Esophagus (tissue), 2 donors: Measurements from ENCODE around the gene ASS1. TPM values are rescaled to one million over a fixed set of nuclear protein-coding genes. Genes with fewer than 3 reads are reported as not detected.
"Not testable (repeated sequence)": the region's sequence is repeated elsewhere in the genome, so short reads cannot be mapped to it uniquely, and the experiment has no call there.

Experiments used
- H3K27ac ChIP-seq, 2 donors: one replicate each; pipeline ENCODE4 v1.5.1; 2013; ENCODE audit warnings: low read depth in 2 of 2, mild to moderate bottlenecking in 2 of 2, inconsistent platforms in 1 of 2, low read length in 1 of 2, moderate library complexity in 1 of 2
- H3K27me3 ChIP-seq, 2 donors: one replicate each; pipeline ENCODE4 v1.6.1; 2013; ENCODE audit warnings: low read length in 2 of 2, control low read depth in 1 of 2, mild to moderate bottlenecking in 1 of 2; ENCODE audit not compliant: insufficient read depth in 2 of 2, control insufficient read depth in 1 of 2
- H3K36me3 ChIP-seq, 2 donors: one replicate each; pipeline ENCODE4 v1.6.1; 2013; ENCODE audit warnings: low read length in 1 of 2; ENCODE audit not compliant: control insufficient read depth in 2 of 2, insufficient read depth in 2 of 2
- H3K4me1 ChIP-seq, 2 donors: one replicate each; pipeline ENCODE4 v1.6.1; 2013; ENCODE audit warnings: low read length in 1 of 2; ENCODE audit not compliant: control insufficient read depth in 2 of 2, insufficient read depth in 2 of 2
- H3K4me3 ChIP-seq, 2 donors: one replicate each; pipeline ENCODE4 v1.5.1; 2013; ENCODE audit warnings: low read length in 2 of 2, mild to moderate bottlenecking in 2 of 2, low read depth in 1 of 2, moderate library complexity in 1 of 2
- H3K9me3 ChIP-seq, 2 donors: one replicate each; pipeline ENCODE4 v1.6.1; 2013; ENCODE audit warnings: mild to moderate bottlenecking in 2 of 2, low read depth in 1 of 2, low read length in 1 of 2, moderate library complexity in 1 of 2; ENCODE audit not compliant: control insufficient read depth in 2 of 2, insufficient read depth in 1 of 2
- WGBS, 2 donors: extraction: QIAGEN DNeasy Blood & Tissue Kit; methylation state at CpG; one replicate each; pipeline ENCODE4 v1.1.7; 2013; 5-methylcytosine and 5-hydroxymethylcytosine counted together
- polyA plus RNA-seq, 2 donors: library from polyadenylated mRNA; stranded (reverse); fragments of 200-250 nt; gene quantifications; one replicate each; pipeline ENCODE4 v1.2.3, GENCODE V29; 2013
- donor health status: healthy with polysubstance abuse.
- donor health status: Bipolar disorder and iron deficiency.

The ASS1 gene
- polyA plus RNA-seq = 10 to 100 TPM; 63.6 to 79.5 TPM

GRCh38 chr9:130444565-130445221 is at the start of gene ASS1:
ASS1 (plus strand) TSS chr9:130444961; CDS start chr9:130452229, 7,268 bp downstream.
- H3K9me3 ChIP-seq = peaks cover 0 to 4% of the 10 kb centered on the region in 2 donors
- H3K27me3 ChIP-seq = no peaks in the 10 kb centered on the region
- peak within 1 kb of the TSS; percentile 71 to 87 for H3K27ac ChIP-seq
- H3K4me3 ChIP-seq = peak within 1 kb of the TSS; percentile 43 to 58
- no peaks in the 10 kb centered on the region for H3K36me3 ChIP-seq
- H3K4me1 ChIP-seq = peaks cover 6% of the 10 kb centered on the region in 2 donors
- 1% methylated on average over 50 to 66 of the region's 66 CpGs for WGBS, 2 donors

GRCh38 chr9:130395810-130396435 is 48.8 kb upstream of the ASS1 start:
- no peak overlapping the region for H3K27ac ChIP-seq
- H3K9me3 ChIP-seq = peaks cover 0 to 4% of the 10 kb centered on the region in 2 donors
- no peaks in the 10 kb centered on the region for H3K36me3 ChIP-seq
- H3K4me3 ChIP-seq = no peak overlapping the region
- H3K27me3 ChIP-seq = no peaks in the 10 kb centered on the region
- 92 to 95% methylated on average over 26 of the region's 26 CpGs for WGBS, 2 donors
- no peaks in the 10 kb centered on the region for H3K4me1 ChIP-seq

- no peaks in the 10 kb centered on the region for H3K27me3 ChIP-seq
- H3K4me1 ChIP-seq = no peaks in the 10 kb centered on the region
- H3K27ac ChIP-seq = no peak overlapping the region
- H3K36me3 ChIP-seq = no peaks in the 10 kb centered on the region
- H3K4me3 ChIP-seq = no peak overlapping the region
- H3K9me3 ChIP-seq = peaks cover 0 to 4% of the 10 kb centered on the region in 2 donors
- WGBS, 2 donors = 94 to 95% methylated on average over 4 of the region's 4 CpGs
Observed at GRCh38 chr9:130396581-130396980, 48.2 kb upstream of the ASS1 start.

GRCh38 chr9:130398487-130399240 is 46.1 kb upstream of the ASS1 start:
- peaks cover 0 to 4% of the 10 kb centered on the region in 2 donors for H3K9me3 ChIP-seq
- H3K4me1 ChIP-seq = no peaks in the 10 kb centered on the region
- H3K36me3 ChIP-seq = no peaks in the 10 kb centered on the region
- H3K27ac ChIP-seq = no peak overlapping the region
- no peak overlapping the region for H3K4me3 ChIP-seq
- no peaks in the 10 kb centered on the region for H3K27me3 ChIP-seq
- 75 to 80% methylated on average over 17 of the region's 17 CpGs for WGBS, 2 donors

DNA sequence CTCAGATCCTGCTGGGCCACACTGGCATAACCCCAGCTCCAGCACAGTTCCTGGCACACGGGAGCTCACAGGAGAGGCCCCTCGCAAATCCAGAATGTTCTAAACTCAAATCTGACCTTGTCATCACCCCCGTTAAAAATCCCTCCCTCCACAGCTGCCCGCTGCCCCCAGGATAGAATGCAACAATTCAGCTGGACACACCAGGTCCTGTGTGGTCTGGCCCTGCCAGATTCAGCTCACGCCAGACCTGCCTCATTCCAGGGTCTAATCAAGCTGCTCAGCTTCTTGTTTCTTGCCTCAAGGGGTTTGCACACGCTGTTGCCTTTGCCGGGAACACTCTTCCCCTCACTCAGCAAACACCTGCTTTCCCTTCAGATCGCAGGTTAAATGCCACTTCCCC is 45.0 kb upstream of the ASS1 start:
- no peak overlapping the region for H3K27ac ChIP-seq
- no peak overlapping the region for H3K4me3 ChIP-seq
- peaks cover 0 to 4% of the 10 kb centered on the region in 2 donors for H3K9me3 ChIP-seq
- H3K36me3 ChIP-seq = no peaks in the 10 kb centered on the region
- no peaks in the 10 kb centered on the region for H3K4me1 ChIP-seq
- WGBS, 2 donors = 55 to 67% methylated on average over 8 of the region's 8 CpGs
- no peaks in the 10 kb centered on the region for H3K27me3 ChIP-seq

DNA sequence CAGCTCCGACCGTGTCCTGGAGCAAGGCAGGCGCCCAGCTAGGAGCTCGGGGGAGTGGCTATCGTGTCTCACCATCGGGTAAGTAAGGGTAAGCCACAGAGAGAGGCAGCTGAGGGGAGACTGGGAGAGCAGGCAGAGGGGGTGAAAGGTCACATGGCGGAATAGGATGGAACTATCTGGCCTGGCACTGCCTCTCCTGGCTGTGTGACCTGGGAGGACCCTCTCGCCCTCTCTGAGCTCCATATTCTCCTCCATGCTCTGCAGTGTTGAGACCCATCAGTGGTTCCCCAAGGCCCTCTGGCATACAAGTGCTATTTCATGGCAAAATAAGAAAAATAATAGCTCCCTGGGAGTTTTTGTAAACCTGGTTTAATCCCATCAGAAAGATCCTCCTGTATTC is 43.9 kb upstream of the ASS1 start:
- H3K27ac ChIP-seq = no peak overlapping the region
- no peaks in the 10 kb centered on the region for H3K36me3 ChIP-seq
- no peak overlapping the region for H3K4me3 ChIP-seq
- peaks cover 0 to 4% of the 10 kb centered on the region in 2 donors for H3K9me3 ChIP-seq
- 87 to 90% methylated on average over 8 of the region's 8 CpGs for WGBS, 2 donors
- H3K4me1 ChIP-seq = no peaks in the 10 kb centered on the region
- H3K27me3 ChIP-seq = no peaks in the 10 kb centered on the region

- not testable (repeated sequence) for H3K27me3 ChIP-seq, H3K4me1 ChIP-seq, H3K36me3 ChIP-seq, H3K9me3 ChIP-seq, H3K4me3 ChIP-seq, H3K27ac ChIP-seq
- 90 to 95% methylated on average over 3 of the region's 3 CpGs for WGBS, 2 donors
Observed at GRCh38 chr9:130401742-130402141, 43.0 kb upstream of the ASS1 start.

GRCh38 chr9:130402243-130402642 is 42.5 kb upstream of the ASS1 start:
- Histone ChIP-seq H3K4me1 (no peaks in the 10 kb centered on the region), H3K4me3 (no peak overlapping the region), H3K27ac (no peak overlapping the region), H3K9me3 (peaks cover 0 to 4% of the 10 kb centered on the region in 2 donors), H3K36me3 (no peaks in the 10 kb centered on the region), H3K27me3 (no peaks in the 10 kb centered on the region)
- 89 to 95% methylated on average over 3 of the region's 3 CpGs for WGBS, 2 donors

GRCh38 chr9:130402645-130403440 is 41.9 kb upstream of the ASS1 start:
- no peaks in the 10 kb centered on the region for H3K36me3 ChIP-seq
- 81 to 83% methylated on average over 27 to 28 of the region's 28 CpGs for WGBS, 2 donors
- no peak overlapping the region for H3K4me3 ChIP-seq

More at GRCh38 chr9:130402645-130403440, 41.9 kb upstream of the ASS1 start:
- peaks cover 0 to 4% of the 10 kb centered on the region in 2 donors for H3K9me3 ChIP-seq
- no peaks in the 10 kb centered on the region for H3K4me1 ChIP-seq
- H3K27me3 ChIP-seq = no peaks in the 10 kb centered on the region
- H3K27ac ChIP-seq = no peak overlapping the region
